A549 (cell line): Measurements from ENCODE around the gene BAIAP3. TPM values are rescaled to one million over a fixed set of nuclear protein-coding genes. Genes with fewer than 3 reads are reported as not detected.

ENCODE experiments used
- ATAC-seq, 2 experiments: fragments of 200-7000 bp in 1 of 2; fragments of >200 bp in 1 of 2; cut with Nextera tagmentation in 1 of 2; cut with Tn5 transposase in 1 of 2; 3 replicates each; pipeline versions ENCODE4 v1.8.0 to v1.9.1; 2018 to 2020; ENCODE audit warnings: mild to moderate bottlenecking in 1 of 2, moderate library complexity in 1 of 2
- CTCF ChIA-PET: fragments of 300-600 bp; sonication (Branson Sonifier 250); formaldehyde crosslinking; extraction: SDS; loops from one replicate; lab custom pipeline; 2021; ENCODE audit warnings: antibody characterized with exemption, inconsistent platforms; lab: Yijun Ruan, JAX
- POLR2A ChIA-PET: fragments of 350-600 bp; formaldehyde crosslinking; extraction: SDS; loops from one replicate; lab custom pipeline; 2021; ENCODE audit warnings: antibody characterized with exemption, inconsistent platforms; lab: Yijun Ruan, JAX
- DNase-seq, 2 experiments: peaks; one replicate each; pipeline versions ENCODE4 v3.0.0 to v3.0.0-alpha.2; 2011 to 2016; ENCODE audit warnings: low read depth in 1 of 2, low spot score in 1 of 2
- FAIRE-seq: peaks from 2 replicates; lab custom pipeline; 2011; peaks lifted over from hg19 to GRCh38; lab: Jason Lieb, UNC
- H3K27ac ChIP-seq, 2 experiments: fragments of >200 bp; sonication (Bioruptor Twin); formaldehyde crosslinking; 3 replicates each; pipeline ENCODE4 v1.5.1; 2016 to 2017
- H3K4me1 ChIP-seq: fragments of >200 bp; sonication (Bioruptor Twin); formaldehyde crosslinking; 3 replicates; pipeline ENCODE4 v1.6.1; 2016
- H3K4me2 ChIP-seq: fragments of >200 bp; sonication (Bioruptor Twin); formaldehyde crosslinking; 3 replicates; pipeline ENCODE4 v1.6.1; 2016
- H3K4me3 ChIP-seq: fragments of >200 bp; sonication (Bioruptor Twin); formaldehyde crosslinking; 3 replicates; pipeline ENCODE4 v1.5.1; 2016
- H3K9me3 ChIP-seq: fragments of >200 bp; sonication (Bioruptor Twin); formaldehyde crosslinking; 3 replicates; pipeline ENCODE4 v1.6.1; 2016
- ATOH8 ChIP-seq: fragments of 250-450 bp; sonication (Bioruptor Pico); IDR thresholded peaks from 2 replicates; pipeline ENCODE4 v1.5.0; 2020; ENCODE audit warnings: low read depth, mild to moderate bottlenecking, moderate library complexity
- BCL3 ChIP-seq: fragments of >200 bp; sonication (Bioruptor Twin); formaldehyde crosslinking; IDR thresholded peaks from 3 replicates; pipeline ENCODE4 v1.6.1; 2016
- CBX8 ChIP-seq: fragments of 200-600 bp; sonication (generic); IDR thresholded peaks from 2 replicates; pipeline ENCODE4 v1.6.1; 2016
- CEBPB ChIP-seq, 2 experiments: fragments of >200 bp in 1 of 2; sonication (Bioruptor Twin) in 1 of 2; formaldehyde crosslinking in 1 of 2; IDR thresholded peaks; 2 replicates each; pipeline ENCODE4 v1.6.1; 2012 to 2016
- CHD2 ChIP-seq: fragments of 150-350 bp; IDR thresholded peaks from 2 replicates; pipeline ENCODE4 v1.6.1; 2014; ENCODE audit warnings: low read length; ENCODE audit not compliant: partially characterized antibody
- EHF ChIP-seq: fragments of 250-450 bp; sonication (Bioruptor Pico); IDR thresholded peaks from 2 replicates; pipeline ENCODE4 v1.5.0; 2020; ENCODE audit warnings: mild to moderate bottlenecking
- EHMT2 ChIP-seq: fragments of 200-600 bp; sonication (generic); IDR thresholded peaks from 2 replicates; pipeline ENCODE4 v1.6.1; 2016; ENCODE audit warnings: antibody characterized with exemption, low read depth, mild to moderate bottlenecking, moderate library complexity
- FOSB ChIP-seq: fragments of 250-450 bp; sonication (Bioruptor Pico); IDR thresholded peaks from 2 replicates; pipeline ENCODE4 v1.5.0; 2020; ENCODE audit warnings: mild to moderate bottlenecking, moderate library complexity
- FOSL2 ChIP-seq, 2 experiments: fragments of 450-650 bp in 1 of 2; fragments of >200 bp in 1 of 2; sonication (Bioruptor Twin) in 1 of 2; formaldehyde crosslinking; IDR thresholded peaks; 2 replicates each; pipeline versions ENCODE4 v1.5.0 to v1.6.1; 2016 to 2020; ENCODE audit warnings: mild to moderate bottlenecking in 1 of 2, moderate library complexity in 1 of 2
- HDAC2 ChIP-seq: fragments of 200-600 bp; sonication (generic); IDR thresholded peaks from 2 replicates; pipeline ENCODE4 v1.6.1; 2016
- HMGXB4 ChIP-seq: fragments of 250-450 bp; sonication (Bioruptor Pico); IDR thresholded peaks from 2 replicates; pipeline ENCODE4 v1.5.0; 2021; ENCODE audit warnings: mild to moderate bottlenecking, moderate library complexity, borderline replicate concordance
- HOXB13 ChIP-seq: fragments of 250-450 bp; sonication (Bioruptor Pico); IDR thresholded peaks from 2 replicates; pipeline ENCODE4 v1.5.0; 2020; ENCODE audit warnings: low read depth, mild to moderate bottlenecking, moderate library complexity
- HOXB5 ChIP-seq: fragments of 250-450 bp; sonication (Bioruptor Pico); IDR thresholded peaks from 2 replicates; pipeline ENCODE4 v1.5.0; 2020; ENCODE audit warnings: mild to moderate bottlenecking, moderate library complexity
- JUNB ChIP-seq: fragments of >200 bp; sonication (Bioruptor Twin); formaldehyde crosslinking; IDR thresholded peaks from 2 replicates; pipeline ENCODE4 v1.6.1; 2016
- MAFK ChIP-seq: fragments of 450-650 bp; IDR thresholded peaks from 2 replicates; pipeline ENCODE4 v1.6.1; 2014; ENCODE audit not compliant: partially characterized antibody
- MAX ChIP-seq: IDR thresholded peaks from 2 replicates; pipeline ENCODE4 v1.6.1; 2012
- NFE2L2 ChIP-seq: fragments of 150-350 bp; conservative IDR thresholded peaks from 2 replicates; pipeline ENCODE4 v1.6.1; 2014; ENCODE audit warnings: low read length
- NR3C1 ChIP-seq: fragments of >200 bp; sonication (Bioruptor Twin); formaldehyde crosslinking; IDR thresholded peaks from 3 replicates; pipeline ENCODE4 v1.6.1; 2017
- PHF8 ChIP-seq: fragments of 200-600 bp; sonication (generic); IDR thresholded peaks from 2 replicates; pipeline ENCODE4 v1.6.1; 2016; ENCODE audit warnings: low read depth, mild to moderate bottlenecking, antibody characterized with exemption, moderate library complexity, borderline replicate concordance
- POLR2A ChIP-seq: IDR thresholded peaks from 2 replicates; pipeline ENCODE4 v1.6.1; 2012; ENCODE audit warnings: mild to moderate bottlenecking, low read length
- POLR2AphosphoS2 ChIP-seq: conservative IDR thresholded peaks from 2 replicates; pipeline ENCODE4 v1.6.1; 2012; ENCODE audit warnings: low read length, improper control_type of control experiment, inconsistent platforms
- RAD21 ChIP-seq, 2 experiments: fragments of >200 bp in 1 of 2; sonication (Bioruptor Twin) in 1 of 2; formaldehyde crosslinking in 1 of 2; IDR thresholded peaks in 1 of 2; conservative IDR thresholded peaks in 1 of 2; 2 replicates in 1 of 2; 3 replicates in 1 of 2; pipeline ENCODE4 v1.6.1; 2012 to 2018; ENCODE audit warnings: inconsistent platforms in 1 of 2
- RARB ChIP-seq: fragments of 250-450 bp; sonication (Bioruptor Pico); IDR thresholded peaks from 2 replicates; pipeline ENCODE4 v1.8.0; 2021; ENCODE audit warnings: mild to moderate bottlenecking, moderate library complexity
- REST ChIP-seq: fragments of 200-600 bp; sonication (generic); IDR thresholded peaks from 2 replicates; pipeline ENCODE4 v1.6.1; 2016; ENCODE audit warnings: antibody characterized with exemption, mild to moderate bottlenecking, moderate library complexity
- SMC3 ChIP-seq: fragments of >200 bp; sonication (Bioruptor Twin); formaldehyde crosslinking; IDR thresholded peaks from 3 replicates; pipeline ENCODE4 v1.6.1; 2018; ENCODE audit warnings: inconsistent platforms
- TFCP2L1 ChIP-seq: fragments of 250-450 bp; sonication (Bioruptor Pico); IDR thresholded peaks from 2 replicates; pipeline ENCODE4 v1.5.0; 2021; ENCODE audit warnings: mild to moderate bottlenecking
- ZNF302 ChIP-seq: fragments of 250-450 bp; sonication (Bioruptor Pico); IDR thresholded peaks from 2 replicates; pipeline ENCODE4 v1.9.0; 2021; ENCODE audit warnings: inconsistent platforms, mild to moderate bottlenecking, moderate library complexity
- ZSCAN20 ChIP-seq: fragments of 250-450 bp; sonication (Bioruptor Pico); IDR thresholded peaks from 2 replicates; pipeline ENCODE4 v1.8.0; 2022; ENCODE audit warnings: mild to moderate bottlenecking, moderate library complexity
- WGBS: methylation state at CpG from one replicate; pipeline ENCODE4 v1.1.6; 2017; ENCODE audit errors: missing lambda C conversion rate; 5-methylcytosine and 5-hydroxymethylcytosine counted together
- polyA plus RNA-seq, 4 experiments: library from polyadenylated mRNA; depleted of rRNA in 3 of 4; stranded (reverse); fragments of >200 nt; fragmentation: RNase III in 1 of 4; extraction: RNeasy Plus Mini Kit Qiagen cat#74134 plus additional on column Dnase treatment in 1 of 4; gene quantifications; 2 replicates in 3 of 4; 3 replicates in 1 of 4; pipeline ENCODE4 v1.2.3, GENCODE V29; 2011 to 2017

BAIAP3 gene
- polyA plus RNA-seq, 2 of the 4 experiments (the other 2 are of a cell fraction): 0.31 to 0.32 TPM

- TF ChIP-seq ZNF302 (CRISPR knock-in tag): no peak
- no peak for TF ChIP-seq EHMT2
- no peak for TF ChIP-seq HDAC2
- TF ChIP-seq NR3C1: no peak
- TF ChIP-seq RARB (CRISPR knock-in tag): no peak
- TF ChIP-seq FOSL2 (IDR thresholded peaks at IDR 0.05): no peak
- TF ChIP-seq FOSL2 (CRISPR knock-in tag; IDR thresholded peaks at IDR 0.05): no peak
- no peak for TF ChIP-seq HOXB13
- TF ChIP-seq SMC3: no peak
- TF ChIP-seq REST: no peak
- ATAC-seq (no peak), DNase-seq (no peak), FAIRE-seq (no peak)
- no peaks in the 10 kb centered on the region for H3K9me3 ChIP-seq
- no peak overlapping the region for H3K4me2 ChIP-seq
- no peak overlapping the region for H3K4me3 ChIP-seq
- ChIA-PET POLR2A (no interaction called here), CTCF (interaction anchor here (0.8 to 11.4 kb wide), 4 partner anchors 12 to 82 kb away, joined by 3 to 127 read pairs (median 5); no protein-coding TSS in a partner anchor)
- 91% methylated on average over 18 of the region's 18 CpGs for WGBS
- no peak overlapping the region for H3K27ac ChIP-seq
- H3K4me1 ChIP-seq: peaks cover 5% of the 10 kb centered on the region; the same call in 2 of the 3 replicates
These were observed 50.1 kb downstream of the BAIAP3 start for GRCh38 chr16:1383556-1383955.

- FAIRE-seq (no peak), ATAC-seq (no peak), DNase-seq (no peak)
- 92% methylated on average over 35 of the region's 39 CpGs for WGBS
- H3K4me1 ChIP-seq: peaks cover under 1% of the 10 kb centered on the region; the same call in 2 of the 3 replicates
- POLR2A ChIA-PET: no interaction called here
- no peak for TF ChIP-seq HMGXB4 (CRISPR knock-in tag)
- TF ChIP-seq POLR2A: no peak
- no peak for TF ChIP-seq MAFK
- TF ChIP-seq PHF8: no peak
- CTCF ChIA-PET: interaction anchor here (1.0 to 11.4 kb wide), 3 partner anchors 14 to 47 kb away, joined by 3 to 127 read pairs (median 4); no protein-coding TSS in a partner anchor
- no peak overlapping the region for H3K4me3 ChIP-seq
- H3K4me2 ChIP-seq: no peak overlapping the region
- H3K9me3 ChIP-seq: no peaks in the 10 kb centered on the region
- H3K27ac ChIP-seq: no peak overlapping the region
These were observed 51.8 kb downstream of the BAIAP3 start for GRCh38 chr16:1385232-1385631.

- TF ChIP-seq FOSB (CRISPR knock-in tag) (no peak), HOXB5 (CRISPR knock-in tag) (no peak), NFE2L2 (no peak), CEBPB (IDR thresholded peaks at IDR 0.05) (no peak), SMC3 (no peak), ATOH8 (no peak), ZSCAN20 (CRISPR knock-in tag) (no peak), TFCP2L1 (CRISPR knock-in tag) (no peak), POLR2AphosphoS2 (no peak), JUNB (no peak), BCL3 (no peak), CBX8 (no peak), HOXB13 (no peak), RAD21 (conservative IDR thresholded peaks at IDR 0.05 in 1 of 2, IDR thresholded peaks at IDR 0.05 in 1 of 2) (no peak), EHMT2 (no peak), FOSL2 (IDR thresholded peaks at IDR 0.05) (no peak), FOSL2 (CRISPR knock-in tag; IDR thresholded peaks at IDR 0.05) (no peak), MAX (no peak), CHD2 (no peak), EHF (CRISPR knock-in tag) (no peak)
- TF ChIP-seq, all 56 proteins: peak for 0
- CTCF ChIA-PET: interaction anchor here (1.5 kb wide), 1 partner anchor 26 kb away, joined by 4 read pairs; no protein-coding TSS in a partner anchor
These were observed 53.9 kb downstream of the BAIAP3 start for GRCh38 chr16:1387331-1387730.

More at GRCh38 chr16:1387331-1387730, 53.9 kb downstream of the BAIAP3 start:
- no peaks in the 10 kb centered on the region for H3K4me1 ChIP-seq
- POLR2A ChIA-PET: no interaction called here
- no peak overlapping the region for H3K4me3 ChIP-seq
- H3K27ac ChIP-seq: no peak overlapping the region
- DNase-seq (no peak), FAIRE-seq (no peak), ATAC-seq (no peak; a peak in 1 of 6 replicates)
- H3K4me2 ChIP-seq: no peak overlapping the region
- 80% methylated on average over 7 of the region's 16 CpGs for WGBS
- H3K9me3 ChIP-seq: no peaks in the 10 kb centered on the region
